ENCODE data around the gene ZNF668.

- no peak for TF ChIP-seq POLR2A (IDR thresholded peaks at IDR 0.05)
- TF ChIP-seq CTCF (IDR thresholded peaks at IDR 0.05), result no peak
Measured at GRCh38 chr16:31025339-31025738, 48.7 kb downstream of the ZNF668 start.

All from testis (tissue), 2 donors.